Central memory CD8-positive, alpha-beta T cell (primary cell): Measurements from ENCODE around the gene CACNA1B.
A peak's percentile ranks its signal among the peaks of the same experiment; 100 is the strongest.
"Not testable (repeated sequence)": the region's sequence is repeated elsewhere in the genome, so short reads cannot be mapped to it uniquely, and the experiment has no call there.

Experiments
- ATAC-seq: fragments of 150-1000 bp; cut with Tn5 transposase; replicated peaks from 2 replicates; pipeline ENCODE4 v1.10.0; 2022; ENCODE audit warnings: mild to moderate bottlenecking, moderate FRiP score, moderate number of reproducible peaks; ENCODE audit not compliant: poor library complexity, severe bottlenecking; ENCODE audit errors: extremely low read depth
- DNase-seq, 2 donors: peaks; one replicate each; pipeline ENCODE4 v3.0.0; 2021; ENCODE audit warnings: low spot score in 2 of 2
- H3K27ac Mint-ChIP-seq: one replicate; pipeline ENCODE4 v1.8.0; 2022; ENCODE audit warnings: low read depth, mild to moderate bottlenecking, moderate library complexity, mixed read lengths
- H3K27me3 Mint-ChIP-seq: one replicate; pipeline ENCODE4 v1.8.0; 2022; ENCODE audit warnings: mixed read lengths
- H3K36me3 Mint-ChIP-seq: one replicate; pipeline ENCODE4 v1.8.0; 2022; ENCODE audit warnings: mild to moderate bottlenecking, moderate library complexity, mixed read lengths; ENCODE audit not compliant: insufficient read depth
- H3K4me1 Mint-ChIP-seq: one replicate; pipeline ENCODE4 v1.8.0; 2022; ENCODE audit warnings: mixed read lengths
- H3K4me3 Mint-ChIP-seq: one replicate; pipeline ENCODE4 v1.8.0; 2022; ENCODE audit warnings: mild to moderate bottlenecking, moderate library complexity, mixed read lengths
- H3K9me3 Mint-ChIP-seq: one replicate; pipeline ENCODE4 v1.8.0; 2022; ENCODE audit warnings: mixed read lengths

CACNA1B gene

DNA sequence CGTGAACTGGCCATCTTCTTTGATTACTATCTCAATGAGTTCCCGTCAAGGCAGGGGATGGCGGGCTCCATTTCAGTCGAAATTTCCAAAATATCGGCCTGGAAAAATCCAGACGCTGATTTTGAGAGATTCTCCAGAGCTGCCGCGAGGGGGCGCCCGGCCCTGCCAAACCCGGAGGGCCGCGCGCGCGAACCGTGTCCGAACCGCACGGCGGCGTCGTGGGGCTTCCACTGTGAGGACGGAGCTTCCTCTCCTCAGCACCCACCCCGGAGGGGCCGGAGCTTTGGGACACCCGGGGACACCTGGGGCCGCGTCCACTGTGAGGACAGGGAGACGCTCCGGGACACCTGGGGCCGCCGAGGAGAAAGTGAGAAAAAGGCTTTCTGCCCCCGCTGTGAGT, 270.0 kb downstream of the CACNA1B start:
- H3K36me3 Mint-ChIP-seq, H3K9me3 Mint-ChIP-seq, H3K27me3 Mint-ChIP-seq, H3K4me3 Mint-ChIP-seq, H3K27ac Mint-ChIP-seq, ATAC-seq, DNase-seq, H3K4me1 Mint-ChIP-seq: not testable (repeated sequence)

DNA sequence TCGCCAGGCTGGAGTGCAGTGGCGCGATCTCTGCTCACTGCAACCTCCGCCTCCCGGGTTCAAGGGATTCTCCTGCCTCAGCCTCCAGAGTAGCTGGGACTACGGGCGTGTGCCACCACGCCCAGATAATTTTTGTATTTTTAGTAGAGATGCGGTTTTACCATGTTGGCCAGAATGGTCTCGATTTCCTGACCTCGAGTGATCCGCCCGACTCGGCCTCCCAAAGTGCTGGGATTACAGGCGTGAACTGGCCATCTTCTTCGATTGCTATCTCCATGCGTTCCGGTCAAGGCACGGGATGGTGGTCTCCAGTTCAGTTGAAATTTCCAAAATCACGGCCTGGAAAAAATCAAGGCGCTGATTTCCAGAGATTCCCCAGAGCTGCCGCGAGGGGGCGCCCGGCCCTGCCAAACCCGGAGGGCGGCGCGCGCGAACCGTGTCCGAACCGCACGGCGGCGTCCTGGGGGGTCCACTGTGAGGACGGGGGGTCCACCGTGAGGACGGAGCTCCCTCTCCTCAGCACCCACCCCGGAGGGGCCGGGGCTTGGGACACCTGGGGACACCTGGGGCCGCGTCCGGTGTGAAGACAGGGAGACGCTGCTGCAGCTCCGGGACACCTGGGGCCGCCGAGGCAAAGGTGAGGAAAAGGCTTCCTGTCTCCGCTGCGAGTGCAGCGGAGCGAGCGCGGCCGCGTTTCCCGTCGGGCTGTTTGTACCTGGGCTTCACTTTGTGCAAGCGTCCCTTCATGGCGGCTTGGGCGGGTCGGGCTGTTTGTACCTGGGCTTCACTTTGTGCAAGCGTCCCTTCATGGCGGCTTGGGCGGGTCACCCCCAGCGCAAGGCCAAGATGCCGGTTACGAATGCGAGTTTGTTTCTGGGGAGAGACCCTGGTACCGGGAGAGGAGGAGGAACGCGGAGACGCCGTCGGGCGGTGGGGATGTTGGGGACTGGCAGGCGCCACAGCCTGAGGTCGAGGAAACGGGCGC, 272.4 kb downstream of the CACNA1B start:
- not testable (repeated sequence) for H3K36me3 Mint-ChIP-seq, H3K9me3 Mint-ChIP-seq, H3K4me1 Mint-ChIP-seq, H3K27ac Mint-ChIP-seq, DNase-seq, ATAC-seq
- Mint-ChIP-seq H3K4me3 (peak overlapping the region; percentile 50), H3K27me3 (peaks cover 13% of the 10 kb centered on the region)

DNA sequence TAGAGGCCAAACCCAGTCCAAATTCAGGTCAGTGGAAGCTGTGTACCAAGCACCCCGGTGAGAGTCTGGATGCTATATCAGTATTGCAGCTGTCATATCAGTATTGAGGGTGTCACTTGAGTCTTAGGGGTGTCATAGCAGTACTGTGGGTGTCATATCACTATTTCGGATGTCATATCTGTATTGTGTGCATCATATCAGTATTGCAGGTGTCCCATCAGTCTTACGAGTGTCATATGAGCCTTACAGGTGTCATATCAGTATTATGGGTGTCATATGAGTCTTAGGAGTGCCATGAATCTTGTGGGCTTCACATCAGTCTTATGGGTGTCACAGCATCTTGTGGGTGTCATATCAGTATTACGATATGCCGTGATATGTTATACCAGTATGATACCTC, 278.2 kb downstream of the CACNA1B start:
- not testable (repeated sequence) for H3K4me1 Mint-ChIP-seq, DNase-seq, H3K9me3 Mint-ChIP-seq, H3K27ac Mint-ChIP-seq, H3K4me3 Mint-ChIP-seq, H3K36me3 Mint-ChIP-seq
- peaks cover 49% of the 10 kb centered on the region for H3K27me3 Mint-ChIP-seq
- ATAC-seq: peak; percentile 40

DNA sequence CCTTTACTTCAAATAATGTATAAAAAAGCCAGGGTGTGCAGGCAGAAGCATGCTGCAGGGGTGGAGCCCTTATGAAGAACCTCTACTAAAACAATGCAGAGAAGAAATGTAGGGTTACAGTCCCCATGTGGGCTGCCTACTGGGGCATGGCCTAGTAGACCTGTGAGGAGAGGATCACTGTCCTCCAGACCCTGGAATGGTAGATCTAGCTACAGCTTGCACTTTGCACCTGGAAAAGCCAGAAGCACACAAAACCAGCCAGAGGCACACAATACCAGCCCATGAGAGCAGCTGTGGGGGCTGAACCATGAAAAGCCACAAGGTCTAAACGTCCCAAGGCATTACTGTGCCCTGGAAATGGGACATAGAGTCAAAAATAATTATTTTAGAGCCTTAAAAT, 289.2 kb downstream of the CACNA1B start:
- H3K4me3 Mint-ChIP-seq, H3K4me1 Mint-ChIP-seq, DNase-seq, H3K9me3 Mint-ChIP-seq, ATAC-seq, H3K36me3 Mint-ChIP-seq, H3K27ac Mint-ChIP-seq: not testable (repeated sequence)
- H3K27me3 Mint-ChIP-seq: peaks cover 12% of the 10 kb centered on the region
